Stimulated activated CD4-positive, alpha-beta T cell treated with anti-CD3 and anti-CD28 coated beads, TNF-alpha, amount 100 ng/mL, for 48 hours (primary cell): Measurements from ENCODE around the gene ABT1.
A peak's percentile ranks its signal among the peaks of the same experiment; 100 is the strongest.

ENCODE experiments used
- DNase-seq, 3 donors: peaks; one replicate each; pipeline ENCODE4 v3.0.0-alpha.2; 2020; ENCODE audit warnings: low read depth in 3 of 3

Gene ABT1

GRCh38 chr6:26571592-26572296 lies 25.0 kb upstream of the ABT1 start:
- no peak for DNase-seq

- DNase-seq: no peak
These were observed 21.2 kb upstream of the ABT1 start for GRCh38 chr6:26575494-26575939.

- DNase-seq: no peak
These were observed 20.3 kb upstream of the ABT1 start for GRCh38 chr6:26576407-26576843.

GRCh38 chr6:26576929-26577719 lies 19.6 kb upstream of the ABT1 start:
- DNase-seq: peak in 2 of 3 donors; percentile 66 to 67

- DNase-seq: no peak
These were observed 19.1 kb upstream of the ABT1 start for GRCh38 chr6:26577720-26578072.

- DNase-seq: no peak
These were observed 18.5 kb upstream of the ABT1 start for GRCh38 chr6:26578279-26578678.

- DNase-seq: no peak
These were observed 18.0 kb upstream of the ABT1 start for GRCh38 chr6:26578741-26579140.

GRCh38 chr6:26581164-26581915 lies 15.4 kb upstream of the ABT1 start:
- DNase-seq: no peak

- DNase-seq: no peak
These were observed 7.8 kb upstream of the ABT1 start for GRCh38 chr6:26588965-26589364.

- no peak for DNase-seq
These were observed 4.1 kb upstream of the ABT1 start for GRCh38 chr6:26592649-26593048.

GRCh38 chr6:26593278-26594130 lies 3.2 kb upstream of the ABT1 start:
- DNase-seq: no peak

GRCh38 chr6:26594131-26594498 lies 2.6 kb upstream of the ABT1 start:
- no peak for DNase-seq

GRCh38 chr6:26594730-26595632 lies 1.8 kb upstream of the ABT1 start:
- DNase-seq: peak; percentile 34 to 46 (median 43)

- peak; percentile 75 to 85 (median 83) for DNase-seq
These were observed 984 bp upstream of the ABT1 start for GRCh38 chr6:26595669-26596269.

- no peak for DNase-seq
These were observed 625 bp downstream of the ABT1 start for GRCh38 chr6:26597389-26597766.

GRCh38 chr6:26597821-26598220 lies 1.1 kb downstream of the ABT1 start:
- DNase-seq: no peak

- no peak for DNase-seq
These were observed 1.5 kb downstream of the ABT1 start for GRCh38 chr6:26598267-26598666.

- DNase-seq: no peak
These were observed 2.4 kb downstream of the ABT1 start for GRCh38 chr6:26599134-26599533.

GRCh38 chr6:26599591-26599990 lies 2.8 kb downstream of the ABT1 start:
- DNase-seq: no peak

- no peak for DNase-seq
These were observed 4.0 kb downstream of the ABT1 start for GRCh38 chr6:26600759-26601158.
